Glutamatergic neuron (in vitro differentiated cells): ENCODE measurements around the gene CBX6. TPM values are rescaled to one million over a fixed set of nuclear protein-coding genes. Genes with fewer than 3 reads are reported as not detected.

Source experiments
- DNase-seq: peaks from one replicate; pipeline ENCODE4 v3.0.0; 2022
- H3K27ac Mint-ChIP-seq: one replicate; pipeline ENCODE4 v1.8.0; 2020; ENCODE audit warnings: mild to moderate bottlenecking, mixed read lengths, inconsistent platforms; ENCODE audit not compliant: unreplicated experiment
- H3K27me3 Mint-ChIP-seq: one replicate; pipeline ENCODE4 v1.8.0; 2020; ENCODE audit warnings: mild to moderate bottlenecking, moderate library complexity, mixed read lengths, inconsistent platforms; ENCODE audit not compliant: unreplicated experiment
- H3K36me3 Mint-ChIP-seq: one replicate; pipeline ENCODE4 v1.8.0; 2020; ENCODE audit warnings: mild to moderate bottlenecking, mixed read lengths, inconsistent platforms; ENCODE audit not compliant: unreplicated experiment
- H3K4me1 Mint-ChIP-seq: one replicate; pipeline ENCODE4 v1.8.0; 2020; ENCODE audit warnings: mild to moderate bottlenecking, low read depth, mixed read lengths, inconsistent platforms; ENCODE audit not compliant: unreplicated experiment
- H3K4me3 Mint-ChIP-seq: one replicate; pipeline ENCODE4 v1.8.0; 2020; ENCODE audit warnings: mild to moderate bottlenecking, mixed read lengths, inconsistent platforms; ENCODE audit not compliant: unreplicated experiment
- H3K9me3 Mint-ChIP-seq: one replicate; pipeline ENCODE4 v1.8.0; 2020; ENCODE audit warnings: mild to moderate bottlenecking, moderate library complexity, mixed read lengths, inconsistent platforms; ENCODE audit not compliant: unreplicated experiment
- total RNA-seq: library from RNA; stranded (reverse); fragmentation: NEBNext Ultra II Directional; extraction: Animal tissue kit (Norgen Biotek cat#: 25700); gene quantifications from one replicate; pipeline ENCODE4 v1.2.1, GENCODE V29; 2021; ENCODE audit not compliant: unreplicated experiment
- TF ChIP-seq, protein P1 (sequence below): fragments of 200-600 bp; sonication (generic); IDR thresholded peaks from one replicate; pipeline ENCODE4 v1.5.0; 2021; ENCODE audit not compliant: partially characterized antibody, unreplicated experiment

Gene CBX6
- total RNA-seq, 1 donor from 2014 or later, result 27.6 TPM

DNA sequence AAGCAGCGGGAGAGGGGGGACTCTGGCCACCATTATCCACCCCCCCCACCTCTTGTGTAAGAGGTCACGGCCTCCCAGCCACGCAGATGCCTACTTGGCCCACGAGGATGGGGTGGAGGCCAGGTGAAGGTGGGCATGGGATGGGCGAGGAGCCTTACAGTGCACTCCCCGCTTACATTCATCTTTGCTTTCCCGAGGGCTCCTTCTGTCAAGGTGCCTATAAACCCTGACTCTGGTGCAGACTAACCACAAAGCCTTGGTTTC lies 41.2 kb downstream of the CBX6 start:
- no peak overlapping the region for H3K4me3 Mint-ChIP-seq
- DNase-seq, result no peak
- H3K27ac Mint-ChIP-seq, result no peak overlapping the region
- no peaks in the 10 kb centered on the region for H3K36me3 Mint-ChIP-seq
- H3K27me3 Mint-ChIP-seq, result peaks cover 2% of the 10 kb centered on the region
- peaks cover 5% of the 10 kb centered on the region for H3K4me1 Mint-ChIP-seq
- TF ChIP-seq, protein P1, sequence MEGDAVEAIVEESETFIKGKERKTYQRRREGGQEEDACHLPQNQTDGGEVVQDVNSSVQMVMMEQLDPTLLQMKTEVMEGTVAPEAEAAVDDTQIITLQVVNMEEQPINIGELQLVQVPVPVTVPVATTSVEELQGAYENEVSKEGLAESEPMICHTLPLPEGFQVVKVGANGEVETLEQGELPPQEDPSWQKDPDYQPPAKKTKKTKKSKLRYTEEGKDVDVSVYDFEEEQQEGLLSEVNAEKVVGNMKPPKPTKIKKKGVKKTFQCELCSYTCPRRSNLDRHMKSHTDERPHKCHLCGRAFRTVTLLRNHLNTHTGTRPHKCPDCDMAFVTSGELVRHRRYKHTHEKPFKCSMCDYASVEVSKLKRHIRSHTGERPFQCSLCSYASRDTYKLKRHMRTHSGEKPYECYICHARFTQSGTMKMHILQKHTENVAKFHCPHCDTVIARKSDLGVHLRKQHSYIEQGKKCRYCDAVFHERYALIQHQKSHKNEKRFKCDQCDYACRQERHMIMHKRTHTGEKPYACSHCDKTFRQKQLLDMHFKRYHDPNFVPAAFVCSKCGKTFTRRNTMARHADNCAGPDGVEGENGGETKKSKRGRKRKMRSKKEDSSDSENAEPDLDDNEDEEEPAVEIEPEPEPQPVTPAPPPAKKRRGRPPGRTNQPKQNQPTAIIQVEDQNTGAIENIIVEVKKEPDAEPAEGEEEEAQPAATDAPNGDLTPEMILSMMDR, result no peak
- H3K9me3 Mint-ChIP-seq, result peaks cover 3% of the 10 kb centered on the region

DNA sequence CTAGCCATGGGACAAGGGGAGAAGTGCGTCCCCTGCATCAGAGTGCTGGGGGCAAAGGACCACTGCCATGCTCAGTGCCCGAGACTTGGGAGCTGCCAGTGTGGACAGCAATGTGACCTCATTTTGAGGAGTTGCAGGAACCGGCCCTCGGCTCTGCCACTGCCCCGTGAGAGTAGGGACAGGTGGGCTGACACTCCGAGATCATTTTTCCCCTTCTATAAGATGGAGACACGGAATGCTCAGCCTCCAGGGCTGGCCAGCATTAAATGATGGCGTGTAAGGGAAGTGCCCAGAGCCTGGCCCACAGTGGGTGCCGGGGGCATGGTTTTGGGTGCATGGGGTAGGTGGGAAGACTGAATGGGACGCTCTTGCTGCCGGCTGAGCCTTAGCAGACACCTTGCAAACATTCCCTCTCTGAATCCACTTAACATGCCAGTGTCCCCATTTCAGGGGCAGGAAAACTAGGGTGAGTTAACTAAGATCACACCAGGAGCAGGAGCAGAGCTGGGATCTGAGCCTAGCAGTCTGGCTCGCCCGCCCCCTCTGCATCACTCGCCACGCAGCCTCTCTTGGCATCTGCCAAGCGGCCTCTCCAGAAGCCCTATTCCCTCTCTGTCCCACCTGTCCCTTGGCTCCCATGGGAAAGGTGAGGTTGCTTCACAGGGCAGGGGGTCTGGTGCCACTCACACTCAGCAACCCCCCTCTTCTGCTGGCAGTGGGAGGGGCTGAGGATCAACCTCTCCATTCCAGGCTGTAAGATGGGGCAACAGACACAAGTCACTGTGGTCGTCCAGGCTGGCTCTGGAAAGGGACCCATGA lies 41.8 kb downstream of the CBX6 start:
- Mint-ChIP-seq H3K9me3 (peaks cover 3% of the 10 kb centered on the region), H3K27ac (no peak overlapping the region), H3K27me3 (peaks cover 1% of the 10 kb centered on the region), H3K4me1 (peaks cover 5% of the 10 kb centered on the region), H3K4me3 (no peak overlapping the region), H3K36me3 (no peaks in the 10 kb centered on the region)
- peak; percentile 8 for DNase-seq
- TF ChIP-seq, protein P1, result no peak

DNA sequence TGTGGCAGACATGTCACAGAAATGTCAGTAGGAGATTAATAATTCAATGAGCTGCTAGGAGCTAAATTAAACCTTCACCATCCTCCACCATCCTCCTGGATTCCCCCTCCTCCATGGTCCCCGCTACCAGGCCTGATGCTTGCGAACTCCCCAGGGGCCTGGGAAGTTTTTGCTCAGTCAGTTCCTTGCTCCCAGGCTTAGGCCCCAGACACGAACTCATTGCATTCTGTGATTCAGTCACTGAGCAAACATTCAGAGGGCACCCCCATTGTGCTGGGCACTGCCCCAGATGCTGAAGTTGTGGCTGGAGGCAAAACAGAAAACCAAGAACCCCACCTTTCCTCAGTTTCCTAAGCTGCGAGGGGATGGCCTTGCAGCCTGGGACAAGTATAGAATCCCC lies 42.5 kb downstream of the CBX6 start:
- peaks cover 3% of the 10 kb centered on the region for H3K9me3 Mint-ChIP-seq
- peak; percentile 9 for DNase-seq
- no peaks in the 10 kb centered on the region for H3K36me3 Mint-ChIP-seq
- H3K27ac Mint-ChIP-seq, result no peak overlapping the region
- peaks cover 1% of the 10 kb centered on the region for H3K27me3 Mint-ChIP-seq
- peaks cover 5% of the 10 kb centered on the region for H3K4me1 Mint-ChIP-seq
- no peak overlapping the region for H3K4me3 Mint-ChIP-seq
- TF ChIP-seq, protein P1, result no peak

DNA sequence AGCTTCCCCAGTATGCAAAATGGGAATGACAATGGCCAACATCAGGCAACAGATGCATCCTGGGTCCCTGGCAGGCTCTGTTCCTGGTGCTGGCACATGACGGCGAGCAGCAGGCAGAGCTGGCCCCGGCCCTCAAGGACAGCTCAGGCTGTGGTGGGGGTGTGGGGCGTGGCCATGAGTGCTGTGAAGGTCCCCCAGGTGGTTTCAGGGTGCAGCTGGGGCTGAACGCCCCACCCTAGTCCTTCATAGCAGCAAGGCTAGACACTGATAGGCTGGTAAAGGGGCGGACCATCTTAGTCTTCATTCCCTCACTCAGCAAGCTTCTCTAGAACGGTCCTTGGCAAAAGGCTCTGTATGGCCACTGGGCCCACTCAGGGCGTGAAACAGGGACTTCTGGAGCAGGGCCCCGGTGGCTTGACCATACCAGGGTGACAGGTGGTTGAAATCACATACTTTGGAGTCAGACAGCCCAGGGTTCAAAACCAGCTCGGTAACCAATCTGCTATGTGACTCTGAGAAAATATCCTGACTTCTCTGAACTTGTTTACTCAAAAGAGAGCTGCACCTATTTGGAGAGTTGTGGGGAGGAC lies 43.3 kb downstream of the CBX6 start:
- H3K36me3 Mint-ChIP-seq, result no peaks in the 10 kb centered on the region
- TF ChIP-seq, protein P1, result no peak
- H3K4me1 Mint-ChIP-seq, result no peaks in the 10 kb centered on the region
- peaks cover 3% of the 10 kb centered on the region for H3K27me3 Mint-ChIP-seq
- H3K9me3 Mint-ChIP-seq, result peaks cover 3% of the 10 kb centered on the region
- DNase-seq, result peak; percentile 11
- no peak overlapping the region for H3K27ac Mint-ChIP-seq
- H3K4me3 Mint-ChIP-seq, result no peak overlapping the region

DNA sequence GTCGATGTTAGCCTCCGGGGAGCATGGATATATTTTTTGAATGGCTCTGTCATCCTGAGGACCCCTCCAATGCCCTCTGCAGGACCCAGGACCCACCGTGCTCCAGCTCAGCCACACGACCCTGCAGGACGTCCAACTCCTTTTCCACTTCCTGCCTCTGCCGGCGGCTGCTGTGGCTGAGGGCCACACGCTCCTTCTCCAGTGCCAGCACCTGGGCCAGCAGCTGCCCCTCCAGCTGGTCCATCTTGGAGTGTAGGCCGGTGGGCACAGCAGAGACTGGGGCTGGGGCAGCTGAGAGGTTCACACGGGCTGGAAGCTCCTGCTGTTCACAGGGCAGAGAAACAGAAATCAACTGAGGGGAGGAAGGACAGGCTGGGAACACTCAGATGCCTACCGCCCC lies 43.8 kb downstream of the CBX6 start:
- peaks cover 3% of the 10 kb centered on the region for H3K9me3 Mint-ChIP-seq
- DNase-seq, result no peak
- H3K27me3 Mint-ChIP-seq, result peaks cover 3% of the 10 kb centered on the region
- no peak overlapping the region for H3K27ac Mint-ChIP-seq
- TF ChIP-seq, protein P1, result no peak
- no peaks in the 10 kb centered on the region for H3K4me1 Mint-ChIP-seq
- no peaks in the 10 kb centered on the region for H3K36me3 Mint-ChIP-seq
- H3K4me3 Mint-ChIP-seq, result no peak overlapping the region
